Colonic mucosa (tissue), 4 donors: Measurements from ENCODE around the gene KCNH2. TPM values are rescaled to one million over a fixed set of nuclear protein-coding genes. Genes with fewer than 3 reads are reported as not detected.
A peak's percentile ranks its signal among the peaks of the same experiment; 100 is the strongest.

Experiments used
- DNase-seq: peaks from one replicate; pipeline ENCODE4 v3.0.0-alpha.2; 2020
- H3K27ac ChIP-seq: fragments of 200-600 bp; one replicate; pipeline ENCODE4 v1.8.0; 2021
- H3K27me3 ChIP-seq: fragments of 200-600 bp; one replicate; pipeline ENCODE4 v1.8.0; 2021
- H3K36me3 ChIP-seq: fragments of 200-600 bp; one replicate; pipeline ENCODE4 v1.8.0; 2021
- H3K4me1 ChIP-seq: fragments of 200-600 bp; one replicate; pipeline ENCODE4 v1.8.0; 2021; ENCODE audit warnings: mild to moderate bottlenecking
- H3K4me3 ChIP-seq: fragments of 200-600 bp; one replicate; pipeline ENCODE4 v1.8.0; 2021
- H3K9ac ChIP-seq, 2 donors: one replicate each; pipeline ENCODE4 v1.7.0; 2013; ENCODE audit warnings: control low read depth in 2 of 2, low read depth in 2 of 2, low read length in 2 of 2
- H3K9me3 ChIP-seq: fragments of 200-600 bp; one replicate; pipeline ENCODE4 v1.8.0; 2021
- CTCF ChIP-seq: fragments of 200-600 bp; IDR thresholded peaks from one replicate; pipeline ENCODE4 v1.8.0; 2022; ENCODE audit warnings: antibody characterized with exemption, mild to moderate bottlenecking
- intact Hi-C: fragments of 100-400 bp; cut with DNase I; formaldehyde crosslinking; loops from one replicate; pipeline ENCODE4 v1.14.1; 2022
- total RNA-seq, 2 donors: library from RNA; stranded (reverse); fragmentation: NEBNext Ultra II Directional in 1 of 2; extraction: Animal tissue kit (Norgen Biotek cat#: 25700) in 1 of 2; gene quantifications; one replicate each; pipeline ENCODE4 v1.2.1, GENCODE V29; 2021
- donor health status: healthy.
- donor health status: DM: no; HTN: no; CAD: no.
- donor health status: DM: no; HTN: no; CAD: no.

The KCNH2 gene
- total RNA-seq, 2 donors from 2014 or later: 3.3 to 8.8 TPM

- Histone ChIP-seq H3K4me1 (no peaks in the 10 kb centered on the region), H3K9ac (no peak overlapping the region), H3K4me3 (no peak overlapping the region), H3K36me3 (no peaks in the 10 kb centered on the region), H3K9me3 (no peaks in the 10 kb centered on the region), H3K27me3 (peaks cover 19% of the 10 kb centered on the region), H3K27ac (no peak overlapping the region)
- DNase-seq: no peak
- TF ChIP-seq CTCF: no peak
- intact Hi-C loops: no loop called here
Observed at GRCh38 chr7:151020231-151020630, 42.1 kb upstream of the KCNH2 start.

- H3K27me3 ChIP-seq: peaks cover 19% of the 10 kb centered on the region
Observed at GRCh38 chr7:151019130-151019447, 41.0 kb upstream of the KCNH2 start.

GRCh38 chr7:151018421-151019129 lies 40.5 kb upstream of the KCNH2 start:
- Histone ChIP-seq H3K4me1 (no peaks in the 10 kb centered on the region), H3K9ac (no peak overlapping the region), H3K27ac (no peak overlapping the region), H3K9me3 (no peaks in the 10 kb centered on the region), H3K4me3 (peak overlapping the region; percentile 13), H3K27me3 (peaks cover 19% of the 10 kb centered on the region), H3K36me3 (no peaks in the 10 kb centered on the region)
- no peak for TF ChIP-seq CTCF
- DNase-seq: no peak
- intact Hi-C loops: no loop called here

More at GRCh38 chr7:151019130-151019447, 41.0 kb upstream of the KCNH2 start:
- no peaks in the 10 kb centered on the region for H3K9me3 ChIP-seq
- H3K27ac ChIP-seq: no peak overlapping the region
- no peaks in the 10 kb centered on the region for H3K4me1 ChIP-seq
- peak overlapping the region; percentile 13 for H3K4me3 ChIP-seq
- intact Hi-C loops: no loop called here
- DNase-seq: no peak
- H3K36me3 ChIP-seq: no peaks in the 10 kb centered on the region
- no peak for TF ChIP-seq CTCF
- no peak overlapping the region for H3K9ac ChIP-seq

- H3K9ac ChIP-seq: no peak overlapping the region
- peaks cover 19% of the 10 kb centered on the region for H3K27me3 ChIP-seq
- no peaks in the 10 kb centered on the region for H3K4me1 ChIP-seq
Observed at GRCh38 chr7:151017953-151018420, 39.9 kb upstream of the KCNH2 start.

GRCh38 chr7:151017370-151017952 lies 39.3 kb upstream of the KCNH2 start:
- no peak for DNase-seq
- no peaks in the 10 kb centered on the region for H3K36me3 ChIP-seq
- no peak overlapping the region for H3K27ac ChIP-seq
- no peak overlapping the region for H3K9ac ChIP-seq
- no peaks in the 10 kb centered on the region for H3K4me1 ChIP-seq
- no peaks in the 10 kb centered on the region for H3K9me3 ChIP-seq
- peaks cover 19% of the 10 kb centered on the region for H3K27me3 ChIP-seq
- TF ChIP-seq CTCF: no peak
- intact Hi-C loops: no loop called here
- no peak overlapping the region for H3K4me3 ChIP-seq

More at GRCh38 chr7:151017953-151018420, 39.9 kb upstream of the KCNH2 start:
- peak; percentile 94 for TF ChIP-seq CTCF
- Histone ChIP-seq H3K4me3 (peak overlapping the region; percentile 13), H3K36me3 (no peaks in the 10 kb centered on the region), H3K9me3 (no peaks in the 10 kb centered on the region), H3K27ac (no peak overlapping the region)
- DNase-seq: peak; percentile 79
- intact Hi-C loops: no loop called here
